Uterine smooth muscle cell (primary cell): ENCODE measurements around the gene UTP25. TPM values are rescaled to one million over a fixed set of nuclear protein-coding genes. Genes with fewer than 3 reads are reported as not detected.

Experiments used
- total RNA-seq: library from RNA; depleted of rRNA; stranded (reverse); fragments of >200 nt; gene quantifications from 2 replicates; pipeline ENCODE4 v1.2.3, GENCODE V29; 2014

UTP25 gene, protein sequence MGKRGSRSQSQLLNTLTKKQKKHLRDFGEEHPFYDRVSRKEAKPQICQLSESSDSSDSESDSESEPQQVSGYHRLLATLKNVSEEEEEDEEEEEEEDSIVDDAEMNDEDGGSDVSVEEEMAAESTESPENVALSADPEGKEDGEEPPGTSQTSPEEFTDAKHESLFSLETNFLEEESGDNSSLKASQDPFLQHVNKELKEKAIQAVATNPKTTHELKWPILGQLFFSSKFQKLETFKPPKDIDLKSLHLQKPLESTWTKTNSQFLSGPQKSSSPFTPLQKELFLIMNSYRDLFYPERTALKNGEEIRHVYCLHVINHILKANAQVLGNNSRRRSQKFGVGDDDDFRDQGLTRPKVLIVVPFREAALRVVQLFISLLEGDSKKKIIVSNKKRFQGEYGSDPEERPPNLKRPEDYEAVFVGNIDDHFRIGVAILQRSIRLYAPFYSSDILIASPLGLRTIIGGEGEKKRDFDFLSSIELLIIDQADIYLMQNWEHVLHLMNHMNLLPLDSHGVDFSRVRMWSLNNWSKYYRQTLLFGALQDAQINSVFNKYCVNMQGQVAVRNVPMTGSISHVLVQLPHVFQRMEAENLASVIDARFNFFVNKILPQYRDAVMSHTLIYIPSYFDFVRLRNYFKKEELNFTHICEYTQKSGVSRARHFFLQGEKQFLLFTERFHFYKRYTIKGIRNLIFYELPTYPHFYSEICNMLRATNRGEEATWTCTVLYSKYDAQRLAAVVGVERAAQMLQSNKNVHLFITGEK
- total RNA-seq: 10.2 and 15.7 TPM in 2 replicates

DNA sequence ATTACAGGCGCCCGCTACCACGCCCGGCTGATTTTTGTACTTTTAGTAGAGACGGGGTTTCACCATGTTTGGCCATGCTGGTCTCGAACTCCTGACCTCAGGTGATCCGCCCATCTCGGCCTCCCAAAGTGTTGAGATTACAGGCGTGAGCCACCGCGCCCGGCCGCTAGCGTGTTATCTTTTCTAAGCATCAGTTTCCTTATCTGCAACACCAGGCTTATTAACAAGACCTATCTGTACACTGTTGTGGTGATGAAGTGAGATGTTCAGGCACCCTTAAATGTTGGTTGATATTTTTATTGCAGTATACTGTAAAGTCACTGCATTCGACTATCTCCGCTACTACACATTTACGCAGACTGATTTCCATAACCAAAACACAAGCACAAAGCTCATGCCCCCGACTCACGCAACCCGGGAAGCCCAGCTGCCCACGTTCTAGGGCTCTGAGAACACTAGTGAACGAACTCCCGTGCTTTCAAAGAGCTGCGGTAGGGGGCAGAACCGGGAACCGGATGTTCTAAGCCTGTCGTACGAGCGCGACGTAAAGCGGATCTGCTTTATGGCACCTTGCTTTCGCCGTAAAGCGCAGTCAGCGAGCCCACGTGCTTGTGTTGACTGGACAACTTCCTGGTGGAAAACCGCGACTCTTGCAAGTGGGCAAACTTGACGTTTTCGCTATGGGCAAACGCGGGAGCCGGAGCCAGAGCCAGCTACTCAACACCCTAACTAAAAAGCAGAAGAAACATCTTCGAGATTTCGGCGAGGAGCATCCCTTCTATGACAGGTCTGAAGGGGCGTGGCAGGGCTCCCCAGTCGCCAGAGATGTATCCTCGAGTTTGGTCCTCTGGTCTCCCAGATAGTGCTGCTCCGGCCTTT is at the start of gene UTP25:
UTP25 (plus strand) TSS at position 589 of the 879 bp plus-strand sequence; CDS start at position 681, 92 bp downstream.

DNA sequence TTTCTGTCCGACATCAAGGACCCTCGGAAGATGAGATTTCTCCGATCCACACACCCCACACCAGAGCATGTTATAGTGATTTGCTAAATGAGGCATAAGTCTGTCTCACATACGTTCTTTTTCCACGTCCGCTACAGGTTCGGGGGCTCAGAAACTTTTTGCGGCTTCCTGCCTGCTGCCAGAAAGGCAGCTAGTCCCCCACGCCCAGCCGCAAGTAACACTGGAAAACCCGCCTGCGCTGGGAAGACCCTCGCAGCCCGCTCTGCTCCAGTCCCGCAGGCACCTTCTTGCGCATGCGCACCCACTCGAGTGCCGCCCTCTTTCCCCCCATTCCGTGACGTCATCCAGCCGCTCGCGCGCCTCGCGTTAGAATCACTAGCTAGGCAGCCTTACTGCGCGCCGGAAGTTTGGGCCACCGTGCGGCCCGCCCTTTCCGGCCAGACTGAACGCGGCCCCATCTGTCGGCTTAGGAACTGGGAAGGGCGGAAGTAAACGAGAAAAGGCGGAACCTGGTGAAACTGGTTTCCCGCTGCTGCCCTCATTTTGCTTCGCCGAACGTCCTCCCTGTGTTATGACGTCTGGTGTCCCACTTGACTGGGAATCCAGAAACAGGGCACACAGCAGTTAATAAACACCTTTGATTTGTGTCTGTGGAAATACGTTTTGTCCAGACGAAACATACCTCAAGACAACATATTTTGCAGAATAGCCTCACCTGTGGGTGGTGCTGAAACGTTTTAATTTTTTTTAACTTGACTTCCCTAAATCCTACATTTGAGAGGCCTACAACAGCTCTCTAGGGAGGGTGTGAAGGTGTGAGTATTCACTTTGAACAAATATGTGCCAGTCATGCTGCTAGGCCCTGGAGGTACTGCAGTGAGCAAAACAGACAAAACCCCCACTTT is 43.3 kb upstream of the UTP25 start, which contains the start of gene C1orf74:
C1orf74 (minus strand) TSS at position 295 of the 905 bp plus-strand sequence. CDS start 925 bp downstream, outside the sequence.

DNA sequence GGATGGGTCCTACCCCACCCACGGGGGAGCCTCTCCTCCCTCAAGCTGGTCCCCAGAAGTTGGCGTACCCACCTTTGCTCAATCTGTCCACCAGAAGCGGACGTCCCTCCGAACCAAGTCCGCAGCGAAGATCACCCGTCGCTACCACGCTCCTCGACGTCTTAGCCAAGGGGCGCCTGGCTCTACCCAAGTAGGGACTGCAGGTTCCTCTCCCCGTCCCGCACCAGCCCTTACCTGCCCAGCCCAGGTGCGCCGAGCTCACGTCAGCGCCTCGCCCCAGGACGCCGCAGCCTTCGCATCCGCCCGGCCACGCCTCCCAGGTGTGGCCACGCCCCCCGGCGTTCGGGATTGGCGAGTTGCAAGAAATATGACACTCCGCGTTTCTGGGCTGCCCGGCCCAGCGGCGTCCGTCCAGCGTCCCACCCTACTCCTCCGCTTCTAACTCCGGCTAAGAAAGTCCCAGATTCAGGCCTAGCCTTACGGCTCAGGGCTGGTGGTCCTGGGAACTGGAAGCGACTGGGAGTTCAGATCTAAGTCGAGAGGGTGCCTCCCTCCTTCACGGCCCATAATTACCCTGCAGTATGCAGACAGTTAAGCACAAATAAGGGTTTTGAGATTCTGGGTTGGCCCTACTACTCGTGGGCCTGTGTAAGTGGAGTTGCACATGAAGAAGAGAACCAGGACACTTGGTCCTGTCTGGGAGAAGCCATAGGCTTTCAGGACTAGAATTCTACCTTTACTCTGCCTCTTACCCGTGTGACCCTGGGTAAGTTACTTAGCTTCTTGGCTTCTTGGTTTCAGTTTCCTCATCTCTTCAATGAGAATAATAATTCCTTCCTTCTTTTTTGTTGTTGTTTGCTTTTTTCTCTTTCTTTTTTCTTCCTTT is 21.7 kb upstream of the UTP25 start, which contains the start of gene IRF6:
IRF6 (minus strand) TSS at position 268 of the 886 bp plus-strand sequence. CDS start 4,729 bp downstream, outside the sequence.

Other genes starting within 250 kb of the UTP25 start
- 8.4 and 14.6 TPM in 2 replicates for gene CAMK1G, start 244.3 kb upstream of the UTP25 start, total RNA-seq
- 8.7 and 12.3 TPM in 2 replicates for gene LAMB3, start 175.5 kb upstream of the UTP25 start, total RNA-seq
- 6.6 and 32.6 TPM in 2 replicates for gene G0S2, start 152.6 kb upstream of the UTP25 start, total RNA-seq
- 10.6 and 14.3 TPM in 2 replicates for gene HSD11B1, start 123.1 kb upstream of the UTP25 start, total RNA-seq
- not detected in 2 replicates for gene TRAF3IP3, start 71.9 kb upstream of the UTP25 start, total RNA-seq
- gene C1orf74, start 43.4 kb upstream of the UTP25 start, total RNA-seq: 3.7 and 5.5 TPM in 2 replicates
- gene IRF6, start 21.8 kb upstream of the UTP25 start, total RNA-seq: 0.44 and 0.62 TPM in 2 replicates
- gene SYT14, start 110.2 kb downstream of the UTP25 start, total RNA-seq: 3.3 and 4.4 TPM in 2 replicates